Measurements from ENCODE around the gene RIPOR3. TPM values are rescaled to one million over a fixed set of nuclear protein-coding genes. Genes with fewer than 3 reads are reported as not detected.
"Not testable (repeated sequence)": the region's sequence is repeated elsewhere in the genome, so short reads cannot be mapped to it uniquely, and the experiment has no call there.

RIPOR3 gene
- total and polyA plus RNA-seq, 5 experiments from 2014 or later, result 0.53 to 2.4 (median 0.98) TPM; not detected in 2

DNA sequence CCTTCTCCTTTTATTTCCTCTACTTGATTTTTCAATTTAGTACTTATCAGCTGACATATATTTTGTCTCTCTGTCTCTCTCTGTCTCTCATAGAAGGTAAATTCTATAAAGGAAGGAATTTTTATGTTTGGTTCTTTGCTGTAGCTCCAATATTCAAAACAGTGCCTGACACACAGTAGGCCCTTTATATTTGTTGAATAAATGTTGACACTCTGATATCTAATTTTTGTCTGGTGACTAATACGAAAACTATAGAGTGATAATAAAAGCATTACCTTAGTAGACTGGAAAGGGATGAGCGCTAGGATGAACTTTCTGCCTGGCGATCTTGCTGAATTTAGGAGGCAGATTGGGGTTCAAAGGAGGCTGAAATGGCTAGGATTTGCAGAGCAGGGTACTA lies 138.4 kb downstream of the RIPOR3 start:
- no peak for DNase-seq
- H3K27me3 Mint-ChIP-seq, result no peaks in the 10 kb centered on the region
- no peak overlapping the region for H3K4me3 Mint-ChIP-seq
- peaks cover 0 to 44% (median 4%) of the 10 kb centered on the region in 3 donors for H3K36me3 Mint-ChIP-seq
- no peak for ATAC-seq
- H3K9me3 Mint-ChIP-seq, result no peaks in the 10 kb centered on the region
- H3K4me1 Mint-ChIP-seq, result peaks cover 23 to 44% (median 29%) of the 10 kb centered on the region in 4 donors
- H3K27ac Mint-ChIP-seq, result no peak overlapping the region
- POLR2A ChIA-PET, result no interaction called here

DNA sequence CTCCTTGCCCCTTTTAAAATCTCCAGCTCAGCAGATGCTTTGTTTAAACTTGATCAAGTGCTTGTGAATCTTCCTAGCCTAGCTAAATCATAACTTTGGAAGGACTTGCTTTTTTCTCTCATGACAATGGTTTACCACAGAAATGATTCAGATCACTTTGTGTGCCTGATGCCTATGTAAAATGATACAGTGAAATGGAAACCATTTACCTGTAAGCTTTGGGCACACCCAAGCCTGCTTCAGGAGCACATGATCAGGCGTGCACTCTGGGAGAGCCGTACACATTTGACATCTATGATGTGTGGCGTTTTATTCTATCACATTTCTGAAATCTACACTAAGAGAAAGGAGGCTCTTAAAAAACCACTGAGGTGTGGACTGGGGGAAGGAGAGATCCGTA lies 140.1 kb downstream of the RIPOR3 start:
- peak overlapping the region in 7 of 10 donors; percentile 21 to 71 (median 26) for H3K27ac Mint-ChIP-seq
- peaks cover 26 to 46% (median 35%) of the 10 kb centered on the region in 4 donors for H3K4me1 Mint-ChIP-seq
- H3K36me3 Mint-ChIP-seq, result peaks cover 0 to 37% (median 4%) of the 10 kb centered on the region in 3 donors
- POLR2A ChIA-PET, result interaction anchor here (0.6 kb wide), 1 partner anchor 55 kb away, joined by 3 read pairs; no protein-coding TSS in a partner anchor
- H3K9me3 Mint-ChIP-seq, result no peaks in the 10 kb centered on the region
- peak overlapping the region in 1 of 10 donors; percentile 6 for H3K4me3 Mint-ChIP-seq
- DNase-seq, result no peak
- H3K27me3 Mint-ChIP-seq, result no peaks in the 10 kb centered on the region
- peak in 1 of 2 donors; percentile 63 for ATAC-seq

DNA sequence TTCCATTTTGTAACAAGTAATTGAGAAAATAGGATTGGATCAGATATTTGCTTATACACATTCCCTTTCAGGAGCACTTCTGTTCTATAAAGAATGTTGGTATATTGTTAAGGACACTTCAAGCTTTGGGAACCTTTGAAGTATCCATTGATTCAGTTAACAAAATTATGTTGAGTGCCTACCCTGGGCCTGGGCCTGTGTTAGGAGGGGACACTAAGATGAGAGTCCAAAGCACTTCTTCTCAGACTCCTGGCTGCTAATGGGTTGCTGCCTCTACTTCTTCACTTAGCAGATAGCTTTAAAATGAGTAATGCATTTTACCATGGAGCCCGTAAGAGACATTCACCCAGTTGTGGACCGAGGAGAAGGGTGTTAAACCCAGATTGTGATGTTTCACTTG lies 140.8 kb downstream of the RIPOR3 start:
- H3K9me3 Mint-ChIP-seq, result no peaks in the 10 kb centered on the region
- POLR2A ChIA-PET, result interaction anchor here (0.6 kb wide), 1 partner anchor 54 kb away, joined by 3 read pairs; no protein-coding TSS in a partner anchor
- H3K36me3 Mint-ChIP-seq, result peaks cover 0 to 31% (median 4%) of the 10 kb centered on the region in 3 donors
- H3K27ac Mint-ChIP-seq, result peak overlapping the region in 4 of 10 donors; percentile 22 to 73 (median 54)
- ATAC-seq (no peak), DNase-seq (no peak)
- no peak overlapping the region for H3K4me3 Mint-ChIP-seq
- peaks cover 30 to 46% (median 39%) of the 10 kb centered on the region in 4 donors for H3K4me1 Mint-ChIP-seq
- no peaks in the 10 kb centered on the region for H3K27me3 Mint-ChIP-seq

DNA sequence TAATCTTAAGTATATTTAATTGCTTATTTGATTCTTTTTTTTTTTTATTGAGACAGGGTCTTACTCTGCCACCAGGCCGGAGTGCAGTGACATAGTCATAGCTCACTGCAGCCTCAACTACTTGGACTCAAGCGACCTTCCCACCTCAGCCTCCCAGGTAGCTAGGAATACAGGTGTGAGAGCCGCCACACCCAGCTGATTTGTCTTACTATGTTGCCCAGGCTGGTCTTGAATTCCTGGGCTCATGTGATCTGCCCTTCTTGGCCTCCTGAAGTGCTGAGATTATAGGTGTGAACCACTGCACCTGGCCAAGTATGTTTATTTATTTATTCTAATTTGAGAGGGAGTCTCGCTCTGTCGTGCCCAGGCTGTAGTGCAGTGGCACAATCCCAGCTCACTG lies 142.9 kb downstream of the RIPOR3 start:
- H3K36me3 Mint-ChIP-seq, result peaks cover 0 to 35% (median 4%) of the 10 kb centered on the region in 3 donors
- DNase-seq, result no peak
- POLR2A ChIA-PET, result no interaction called here
- H3K4me1 Mint-ChIP-seq, result peaks cover 37 to 62% (median 53%) of the 10 kb centered on the region in 4 donors
- ATAC-seq, result no peak
- H3K9me3 Mint-ChIP-seq, result no peaks in the 10 kb centered on the region
- H3K4me3 Mint-ChIP-seq, result peak overlapping the region in 2 of 10 donors; percentile 13 to 20
- H3K27me3 Mint-ChIP-seq, result no peaks in the 10 kb centered on the region
- H3K27ac Mint-ChIP-seq, result peak overlapping the region in 4 of 10 donors; percentile 22 to 77 (median 49)

DNA sequence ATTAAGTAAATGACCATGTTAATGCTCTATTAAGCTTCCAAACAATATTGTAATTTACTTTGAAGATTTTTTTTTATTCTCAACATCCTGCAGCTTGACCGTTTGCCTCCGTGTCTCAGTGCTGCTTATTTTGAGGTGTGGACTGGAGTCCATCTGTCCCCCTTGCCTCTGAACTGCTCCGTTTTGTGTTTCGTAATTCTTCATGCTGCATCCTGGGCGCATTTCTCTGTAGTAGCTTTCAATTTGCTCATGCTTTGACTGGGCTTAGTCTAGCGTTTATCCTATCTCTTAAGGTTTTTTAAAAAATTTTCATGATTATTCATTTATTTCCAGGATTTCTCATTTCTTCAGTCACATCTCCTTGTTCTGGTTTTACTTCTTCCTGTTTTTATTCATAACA lies 143.4 kb downstream of the RIPOR3 start:
- DNase-seq, result no peak
- no peak for ATAC-seq
- peak overlapping the region in 7 of 10 donors; percentile 6 to 77 (median 33) for H3K27ac Mint-ChIP-seq
- H3K36me3 Mint-ChIP-seq, result peaks cover 0 to 35% (median 4%) of the 10 kb centered on the region in 3 donors
- peaks cover 39 to 64% (median 57%) of the 10 kb centered on the region in 4 donors for H3K4me1 Mint-ChIP-seq
- no peaks in the 10 kb centered on the region for H3K9me3 Mint-ChIP-seq
- POLR2A ChIA-PET, result no interaction called here
- peak overlapping the region in 3 of 10 donors; percentile 13 to 49 (median 20) for H3K4me3 Mint-ChIP-seq
- H3K27me3 Mint-ChIP-seq, result no peaks in the 10 kb centered on the region

DNA sequence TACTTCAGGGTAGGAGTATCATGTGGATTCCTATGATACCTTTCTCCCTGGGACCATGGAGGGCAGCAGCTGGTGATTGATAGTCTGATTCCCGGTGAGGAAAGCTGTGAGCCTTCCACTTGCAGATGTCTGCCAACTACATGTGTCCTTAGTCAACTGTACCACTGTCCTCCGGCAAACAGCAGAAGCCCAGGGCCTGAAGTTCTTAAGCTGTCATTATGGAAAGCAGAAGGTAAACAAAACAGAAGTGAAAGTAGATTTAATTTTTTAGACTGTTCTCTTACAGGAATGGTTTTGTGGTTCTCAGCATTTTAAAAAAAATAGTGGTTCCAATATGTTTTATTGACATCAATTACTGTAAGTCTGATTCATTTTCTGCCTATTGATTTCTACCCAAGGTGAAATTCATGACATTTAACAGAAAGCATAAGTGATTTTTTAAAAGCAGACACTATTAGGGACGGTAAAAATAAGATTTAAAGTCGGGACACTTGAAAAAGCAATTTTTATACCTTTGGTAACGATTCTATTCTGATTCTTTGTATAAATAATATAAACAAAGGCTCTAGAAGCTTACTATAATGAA lies 144.5 kb downstream of the RIPOR3 start:
- H3K4me1 Mint-ChIP-seq, result peaks cover 44 to 74% (median 69%) of the 10 kb centered on the region in 4 donors
- no peaks in the 10 kb centered on the region for H3K9me3 Mint-ChIP-seq
- peak; percentile 41 to 62 for ATAC-seq
- H3K36me3 Mint-ChIP-seq, result peaks cover 0 to 33% (median 4%) of the 10 kb centered on the region in 3 donors
- DNase-seq, result peak in 1 of 10 donors; percentile 11
- no peaks in the 10 kb centered on the region for H3K27me3 Mint-ChIP-seq
- H3K27ac Mint-ChIP-seq, result peak overlapping the region; percentile 56 to 91 (median 86)
- POLR2A ChIA-PET, result interaction anchor here (0.7 kb wide), 1 partner anchor 385 kb away, joined by 3 read pairs; the partner anchor contains the start of gene ADNP
- H3K4me3 Mint-ChIP-seq, result peak overlapping the region; percentile 47 to 78 (median 66)

DNA sequence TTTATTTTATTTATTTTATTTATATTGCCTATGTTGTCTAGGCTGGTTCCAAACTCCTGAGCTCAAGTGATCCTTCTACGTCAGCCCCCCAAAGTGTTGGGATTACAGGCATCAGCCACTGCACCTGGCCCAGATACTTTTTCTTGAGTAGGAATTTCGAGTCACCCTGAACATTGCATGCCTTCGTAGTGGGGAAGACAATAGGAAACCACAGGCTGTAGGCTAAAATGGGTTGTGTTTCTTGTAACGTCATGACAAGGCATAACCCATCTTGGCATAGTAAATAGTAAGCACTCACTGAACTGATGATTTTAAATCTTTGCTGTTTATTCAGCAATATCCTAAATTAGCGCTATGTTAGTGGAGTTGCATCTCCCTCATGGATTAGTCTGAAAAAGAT lies 146.2 kb downstream of the RIPOR3 start:
- Mint-ChIP-seq H3K4me1 (peaks cover 44 to 85% (median 83%) of the 10 kb centered on the region in 4 donors), H3K27ac (peak overlapping the region in 9 of 10 donors; percentile 41 to 88 (median 69)), H3K27me3 (no peaks in the 10 kb centered on the region), H3K9me3 (no peaks in the 10 kb centered on the region), H3K4me3 (peak overlapping the region in 6 of 10 donors; percentile 6 to 62 (median 38)), H3K36me3 (peaks cover 0 to 26% (median 6%) of the 10 kb centered on the region in 3 donors)
- POLR2A ChIA-PET, result no interaction called here
- no peak for DNase-seq
- ATAC-seq, result no peak

DNA sequence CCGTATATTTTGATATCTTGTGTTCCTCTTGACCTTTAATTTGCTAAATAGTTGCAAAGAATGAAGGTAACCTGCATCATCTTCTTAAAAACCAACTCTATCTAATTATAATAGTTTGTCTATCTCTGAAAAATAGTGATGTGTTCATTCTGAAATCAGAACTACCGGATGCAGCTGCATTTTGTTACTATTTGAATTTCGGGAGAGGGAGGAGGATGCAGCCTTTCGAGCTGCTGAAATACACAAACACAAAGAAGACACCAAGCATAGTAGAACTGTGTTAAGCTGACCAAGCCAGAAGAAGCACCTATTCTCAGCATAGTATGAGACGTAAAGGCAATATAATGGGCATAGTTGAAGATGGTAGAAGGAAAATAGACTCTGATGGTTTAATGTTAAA lies 148.0 kb downstream of the RIPOR3 start:
- peaks cover 0 to 18% (median 6%) of the 10 kb centered on the region in 3 donors for H3K36me3 Mint-ChIP-seq
- peak overlapping the region in 4 of 10 donors; percentile 6 to 13 (median 8) for H3K4me3 Mint-ChIP-seq
- ATAC-seq (no peak), DNase-seq (no peak)
- H3K27me3 Mint-ChIP-seq, result no peaks in the 10 kb centered on the region
- H3K4me1 Mint-ChIP-seq, result peaks cover 39 to 86% (median 80%) of the 10 kb centered on the region in 4 donors
- no peaks in the 10 kb centered on the region for H3K9me3 Mint-ChIP-seq
- H3K27ac Mint-ChIP-seq, result peak overlapping the region in 5 of 10 donors; percentile 4 to 77 (median 57)
- POLR2A ChIA-PET, result interaction anchor here (1.7 kb wide), 1 partner anchor 25 kb away, joined by 4 read pairs; no protein-coding TSS in a partner anchor

DNA sequence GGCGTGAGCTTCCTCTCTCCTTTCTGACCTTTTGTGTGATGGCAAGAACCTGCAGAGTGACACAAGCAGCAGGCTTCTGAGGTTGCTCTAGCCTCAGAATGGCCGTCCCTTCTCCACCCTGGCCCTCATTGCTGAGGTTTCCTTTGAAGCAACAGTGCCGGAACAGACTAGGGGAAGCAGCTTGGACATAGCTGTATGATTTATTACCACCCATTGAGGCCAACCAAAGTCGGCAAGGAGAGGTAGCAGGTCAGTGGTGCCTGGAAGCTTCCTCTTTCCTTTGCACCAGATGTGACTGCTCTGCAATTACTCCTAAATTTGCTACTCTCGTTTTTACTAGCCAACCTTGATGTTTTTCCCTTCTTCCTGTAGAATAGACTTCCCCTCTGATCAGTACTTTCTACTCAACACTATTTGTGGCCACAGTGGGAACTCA lies 149.7 kb downstream of the RIPOR3 start:
- DNase-seq, result no peak
- Mint-ChIP-seq H3K27me3 (no peaks in the 10 kb centered on the region), H3K9me3 (no peaks in the 10 kb centered on the region), H3K36me3 (peaks cover 0 to 20% (median 6%) of the 10 kb centered on the region in 3 donors), H3K4me1 (peaks cover 47 to 85% (median 80%) of the 10 kb centered on the region in 4 donors), H3K4me3 (peak overlapping the region in 8 of 10 donors; percentile 14 to 56 (median 30)), H3K27ac (peak overlapping the region in 6 of 10 donors; percentile 19 to 80 (median 56))
- POLR2A ChIA-PET, result no interaction called here
- ATAC-seq, result no peak

DNA sequence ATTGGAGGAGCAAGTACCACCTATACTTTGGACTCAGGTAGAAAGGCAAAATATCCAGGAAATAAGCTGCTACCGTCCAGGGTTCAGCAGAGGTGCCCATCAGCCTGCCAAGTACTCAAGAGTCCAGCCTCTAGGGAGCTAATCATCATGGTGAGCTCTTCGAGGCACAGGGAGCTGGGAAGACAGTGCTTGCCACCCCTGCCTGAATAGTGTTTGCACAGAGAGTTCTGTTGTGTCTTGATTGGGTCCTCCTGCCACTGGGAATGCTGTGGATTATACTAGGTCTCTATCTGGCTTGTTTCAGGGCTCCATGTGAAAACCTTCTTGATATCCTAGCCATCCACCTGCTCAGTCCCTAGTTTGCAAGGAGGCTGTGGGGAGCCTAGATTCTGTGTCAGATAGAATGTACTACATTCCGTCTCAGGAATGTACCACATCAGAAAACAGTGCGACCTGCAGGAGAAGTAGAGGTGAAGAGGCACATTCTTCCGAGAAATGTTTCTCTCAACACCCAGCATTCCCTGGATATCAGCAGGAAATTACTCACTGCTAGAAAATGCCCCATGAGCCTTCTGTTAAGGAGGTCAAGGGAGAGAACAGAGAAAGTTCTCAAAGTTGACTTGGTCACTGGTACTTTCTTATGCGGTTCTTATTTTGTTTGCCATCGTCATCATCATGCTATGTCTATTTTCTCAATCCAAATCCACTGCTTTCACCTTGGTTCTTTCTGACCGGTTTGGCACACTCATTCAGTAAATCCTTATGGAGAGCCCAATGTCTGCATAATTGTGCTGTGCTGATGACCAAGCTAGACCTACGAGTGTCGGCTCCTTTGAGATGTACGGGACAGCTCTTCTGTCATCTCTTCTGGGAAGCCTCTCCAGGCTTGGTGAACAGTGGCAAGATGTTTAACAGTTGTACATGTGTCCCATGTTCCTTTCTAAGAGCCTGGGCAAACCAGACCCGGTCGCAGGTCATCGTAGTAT lies 150.4 kb downstream of the RIPOR3 start:
- Mint-ChIP-seq H3K27ac (peak overlapping the region in 5 of 10 donors; percentile 16 to 80 (median 38)), H3K36me3 (peaks cover 0 to 24% (median 6%) of the 10 kb centered on the region in 3 donors), H3K27me3 (no peaks in the 10 kb centered on the region), H3K4me3 (peak overlapping the region in 6 of 10 donors; percentile 14 to 56 (median 30)), H3K4me1 (peaks cover 45 to 85% (median 79%) of the 10 kb centered on the region in 4 donors), H3K9me3 (no peaks in the 10 kb centered on the region)
- no peak for ATAC-seq
- no peak for DNase-seq
- POLR2A ChIA-PET, result no interaction called here

DNA sequence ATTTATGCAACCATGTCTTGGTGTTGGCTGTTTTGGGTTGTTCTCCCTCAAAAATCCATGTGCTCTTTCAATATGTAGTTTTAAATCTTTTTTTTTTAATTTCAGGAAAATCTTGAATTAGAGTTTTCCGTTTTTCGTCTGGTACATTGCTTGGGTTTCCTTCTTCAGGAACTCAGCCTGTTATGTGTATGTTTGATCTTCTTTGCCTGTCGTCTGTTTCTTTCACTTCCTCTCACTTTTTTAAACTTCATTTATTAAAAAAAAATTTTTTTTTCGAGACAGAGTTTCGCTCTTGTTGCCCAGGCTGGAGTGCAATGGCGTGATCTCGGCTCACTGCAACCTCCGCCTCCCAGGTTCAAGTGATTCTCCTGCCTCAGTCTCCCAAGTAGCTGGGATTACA lies 151.5 kb downstream of the RIPOR3 start:
- not testable (repeated sequence) for H3K9me3 Mint-ChIP-seq, ATAC-seq, DNase-seq, H3K27me3 Mint-ChIP-seq, H3K27ac Mint-ChIP-seq
- H3K4me1 Mint-ChIP-seq, result peaks cover 46 to 86% (median 80%) of the 10 kb centered on the region in 4 donors
- POLR2A ChIA-PET, result interaction anchor here (0.7 kb wide), 1 partner anchor 60 kb away, joined by 7 read pairs; no protein-coding TSS in a partner anchor
- peak overlapping the region in 1 of 10 donors; percentile 49 for H3K4me3 Mint-ChIP-seq
- H3K36me3 Mint-ChIP-seq, result peaks cover 0 to 28% (median 6%) of the 10 kb centered on the region in 3 donors

DNA sequence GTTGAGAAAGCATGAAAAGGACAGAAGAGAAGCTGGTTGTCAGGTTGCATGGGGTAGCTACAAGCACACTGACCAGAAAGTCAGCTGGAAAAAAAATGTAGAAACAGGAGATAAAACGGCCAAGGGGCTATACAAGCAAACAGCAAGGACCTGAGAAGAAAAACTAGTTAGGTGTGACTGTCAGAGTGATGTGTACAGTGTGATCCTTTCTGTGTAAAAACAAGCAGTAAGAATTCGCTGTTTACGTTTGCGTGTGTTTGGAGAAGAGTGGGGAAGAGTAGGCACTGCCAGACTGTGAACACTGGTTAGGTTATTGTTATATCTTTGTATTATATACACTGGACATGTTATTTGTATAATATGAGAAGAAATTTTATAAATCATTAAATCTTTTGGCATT lies 153.1 kb downstream of the RIPOR3 start:
- Mint-ChIP-seq H3K9me3 (no peaks in the 10 kb centered on the region), H3K4me3 (peak overlapping the region in 4 of 10 donors; percentile 2 to 43 (median 12)), H3K27me3 (no peaks in the 10 kb centered on the region), H3K27ac (peak overlapping the region in 7 of 10 donors; percentile 2 to 89 (median 22)), H3K36me3 (peaks cover 0 to 30% (median 9%) of the 10 kb centered on the region in 3 donors), H3K4me1 (peaks cover 44 to 91% (median 80%) of the 10 kb centered on the region in 4 donors)
- POLR2A ChIA-PET, result interaction anchor here (0.6 kb wide), 2 partner anchors 285 to 391 kb away, joined by 3 to 5 read pairs; no protein-coding TSS in a partner anchor
- DNase-seq, result no peak
- ATAC-seq, result no peak
